HuH-7.5 (cell line): ENCODE results near the gene PRM3.

Source experiments
- DNase-seq: peaks from one replicate; pipeline ENCODE4 v3.0.0; 2011; ENCODE audit warnings: low spot score

Gene PRM3

DNA sequence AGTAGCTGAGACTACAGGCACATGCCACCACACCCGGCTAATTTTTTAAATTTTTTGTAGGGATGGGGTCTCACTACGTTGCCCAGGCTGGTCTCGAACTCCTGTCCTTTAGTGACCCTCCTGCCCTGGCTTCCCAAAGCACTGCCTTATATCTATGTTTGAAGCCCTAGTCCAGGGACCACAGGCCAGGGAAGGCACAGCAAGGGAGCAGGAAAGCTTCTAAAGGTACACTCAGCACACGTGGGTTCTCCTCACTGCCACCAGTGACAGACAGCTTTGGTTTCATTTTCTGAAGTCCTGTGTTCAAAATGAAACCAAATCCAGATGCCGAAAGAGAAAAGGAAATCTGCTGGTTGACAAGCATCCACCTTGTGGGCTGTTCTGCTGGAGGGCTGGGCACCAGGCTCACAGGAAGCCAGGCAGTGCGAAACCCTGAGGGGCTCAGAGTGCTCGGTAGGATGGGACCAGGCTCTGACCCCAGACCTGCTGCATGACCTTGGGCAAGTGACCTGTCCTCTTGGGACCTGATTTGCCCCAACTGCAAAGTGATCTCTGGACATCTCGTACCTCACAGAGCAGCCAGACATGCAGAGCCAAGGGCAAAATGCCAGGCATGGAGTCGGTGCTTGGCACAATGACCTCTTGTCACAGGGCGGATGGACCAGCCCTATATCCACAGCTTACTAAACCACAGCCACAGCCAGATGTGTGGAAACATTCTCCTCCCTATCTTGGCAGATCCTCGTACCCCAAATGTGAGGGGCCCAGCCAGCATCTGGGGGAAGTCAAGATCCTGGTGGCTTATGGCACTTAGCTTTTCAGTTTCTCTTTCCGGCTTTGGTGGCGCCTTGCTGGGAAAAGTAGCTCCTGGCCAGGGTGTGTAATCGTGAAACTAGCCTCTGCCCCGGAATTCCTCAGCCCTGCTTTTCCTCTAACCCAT lies 14.6 kb downstream of the PRM3 start:
- DNase-seq = no peak

DNA sequence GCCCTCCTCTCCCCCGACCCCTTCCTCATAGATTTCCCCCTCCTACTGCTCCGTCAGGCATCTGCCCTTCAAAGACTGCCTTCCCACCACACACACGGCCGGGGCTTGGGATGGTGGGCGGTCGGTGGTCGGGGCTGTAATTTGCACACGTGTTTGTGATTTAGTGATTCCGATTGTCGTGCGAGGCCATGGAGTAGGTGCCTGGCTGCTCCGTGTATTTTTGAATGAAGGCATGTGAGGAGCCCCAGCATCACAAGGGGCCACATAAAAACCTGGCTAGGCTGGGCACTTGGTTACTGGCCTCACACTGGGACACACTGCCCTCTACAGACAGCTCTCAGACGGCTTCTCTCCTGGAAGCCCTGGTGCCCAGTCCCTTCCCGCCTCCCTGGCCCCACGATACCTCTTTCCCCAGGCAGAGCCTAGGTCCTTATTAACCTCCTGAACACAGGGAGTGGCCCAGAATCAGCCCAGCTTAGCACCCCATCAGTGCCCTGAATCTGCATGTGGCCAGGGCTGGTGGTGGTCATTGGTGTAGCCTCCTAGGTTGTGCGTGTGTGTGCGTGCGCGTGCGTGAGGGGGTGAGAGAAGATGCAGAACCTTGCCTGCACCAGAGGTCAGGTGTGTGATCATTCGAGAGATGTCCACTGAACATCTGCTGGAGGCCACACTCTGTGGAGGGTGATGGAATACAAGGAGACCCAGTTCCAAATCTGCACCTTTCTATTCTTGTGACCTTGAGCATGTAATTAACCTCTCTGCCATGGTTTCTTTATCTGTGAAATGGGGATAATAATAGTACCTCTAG lies 16.1 kb downstream of the PRM3 start:
- DNase-seq = peak; percentile 77

DNA sequence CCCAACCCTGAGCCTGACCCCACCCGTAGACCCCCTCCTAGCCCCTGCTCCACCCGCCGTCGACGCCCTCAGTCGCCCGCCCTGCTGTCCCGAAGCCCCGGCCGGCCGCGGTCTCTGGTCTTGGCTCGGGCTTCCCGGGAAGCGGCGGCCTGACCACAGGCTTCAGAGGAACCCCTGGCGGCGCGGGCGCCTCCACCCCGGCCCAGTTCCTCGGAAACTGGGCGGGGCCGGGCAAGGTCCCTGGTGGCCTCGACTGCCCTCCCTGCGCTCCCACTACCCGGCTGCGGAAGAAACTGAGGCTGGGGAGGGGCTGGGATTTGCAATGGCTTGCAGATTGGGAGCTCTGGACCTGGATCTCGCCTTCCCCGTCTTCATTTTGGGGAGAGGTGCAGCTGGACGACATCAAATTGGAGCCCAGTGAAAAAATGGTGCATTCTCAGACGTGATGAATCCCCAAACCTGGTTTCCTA lies 16.7 kb downstream of the PRM3 start:
- peak; percentile 41 for DNase-seq

DNA sequence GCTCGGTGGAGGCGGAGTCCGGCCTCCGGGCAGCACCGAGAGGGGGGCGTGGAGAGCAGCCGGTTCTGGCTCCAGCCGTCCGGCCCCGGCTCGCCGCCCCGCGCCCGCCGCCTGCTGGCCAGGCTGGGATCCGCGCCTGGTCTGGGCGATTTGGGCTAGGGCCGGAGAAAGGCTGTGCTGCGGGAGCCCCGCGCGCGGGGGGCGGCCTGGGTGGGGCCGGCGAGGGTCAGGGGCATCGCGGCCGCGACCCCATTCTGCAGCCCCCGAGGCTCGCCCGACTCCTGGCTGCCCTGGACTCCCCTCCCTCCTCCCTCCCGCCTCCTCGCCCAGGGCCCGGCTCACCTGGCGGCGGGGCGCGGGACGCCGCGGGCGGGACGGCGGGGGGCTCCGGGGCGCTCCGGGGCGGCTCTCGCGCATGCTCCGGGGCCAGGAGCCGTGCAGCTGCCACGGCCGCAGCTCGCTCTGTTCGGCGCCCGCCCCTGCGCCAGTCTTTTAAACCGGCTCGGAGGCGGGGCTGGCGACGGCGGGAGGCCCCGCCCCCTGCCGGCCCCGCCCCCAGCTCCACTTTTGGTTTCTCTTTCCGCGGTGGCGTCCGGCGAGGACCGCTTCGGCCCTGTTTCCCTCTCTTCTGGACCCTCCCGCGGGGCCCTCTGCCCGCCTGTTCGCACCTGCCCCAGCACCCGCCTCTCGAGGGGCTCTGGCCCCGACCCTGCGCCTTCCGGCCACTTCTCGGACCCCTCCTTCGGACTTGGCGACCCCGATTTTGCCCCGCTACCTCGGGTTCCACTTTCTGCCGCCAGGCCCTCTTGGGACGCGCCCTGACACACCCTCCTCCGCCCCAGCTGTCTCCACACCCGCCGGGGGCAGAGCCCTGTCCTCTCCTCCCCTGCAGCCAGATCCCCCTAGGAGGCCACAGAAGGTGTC lies 17.4 kb downstream of the PRM3 start, which contains the start of gene SOCS1:
TSS of gene SOCS1 (minus strand) at position 468 of the 924 bp plus-strand sequence. CDS start 726 bp downstream, outside the sequence.
- peak; percentile 89 for DNase-seq

DNA sequence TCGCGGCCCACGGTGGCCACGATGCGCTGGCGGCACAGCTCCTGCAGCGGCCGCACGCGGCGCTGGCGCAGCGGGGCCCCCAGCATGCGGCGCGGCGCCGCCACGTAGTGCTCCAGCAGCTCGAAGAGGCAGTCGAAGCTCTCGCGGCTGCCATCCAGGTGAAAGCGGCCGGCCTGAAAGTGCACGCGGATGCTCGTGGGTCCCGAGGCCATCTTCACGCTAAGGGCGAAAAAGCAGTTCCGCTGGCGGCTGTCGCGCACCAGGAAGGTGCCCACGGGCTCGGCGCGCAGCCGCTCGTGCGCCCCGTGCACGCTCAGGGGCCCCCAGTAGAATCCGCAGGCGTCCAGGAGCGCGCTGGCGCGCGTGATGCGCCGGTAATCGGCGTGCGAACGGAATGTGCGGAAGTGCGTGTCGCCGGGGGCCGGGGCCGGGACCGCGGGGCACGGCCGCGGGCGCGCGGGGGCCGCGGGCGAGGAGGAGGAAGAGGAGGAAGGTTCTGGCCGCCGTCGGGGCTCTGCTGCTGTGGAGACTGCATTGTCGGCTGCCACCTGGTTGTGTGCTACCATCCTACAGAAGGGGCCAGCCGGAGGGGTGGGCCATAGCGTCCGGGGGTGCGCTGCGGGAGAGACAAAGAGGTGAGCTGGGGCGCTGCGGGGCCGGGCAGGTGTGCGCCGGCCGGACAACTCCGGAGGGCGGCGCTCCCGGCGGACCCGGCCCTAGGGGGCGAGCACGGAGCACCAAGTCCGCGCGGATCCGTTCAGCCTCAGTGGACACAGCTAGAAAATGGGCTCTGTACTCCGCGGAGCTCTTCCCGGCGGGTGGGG lies 18.3 kb downstream of the PRM3 start:
- DNase-seq = peak; percentile 35

DNA sequence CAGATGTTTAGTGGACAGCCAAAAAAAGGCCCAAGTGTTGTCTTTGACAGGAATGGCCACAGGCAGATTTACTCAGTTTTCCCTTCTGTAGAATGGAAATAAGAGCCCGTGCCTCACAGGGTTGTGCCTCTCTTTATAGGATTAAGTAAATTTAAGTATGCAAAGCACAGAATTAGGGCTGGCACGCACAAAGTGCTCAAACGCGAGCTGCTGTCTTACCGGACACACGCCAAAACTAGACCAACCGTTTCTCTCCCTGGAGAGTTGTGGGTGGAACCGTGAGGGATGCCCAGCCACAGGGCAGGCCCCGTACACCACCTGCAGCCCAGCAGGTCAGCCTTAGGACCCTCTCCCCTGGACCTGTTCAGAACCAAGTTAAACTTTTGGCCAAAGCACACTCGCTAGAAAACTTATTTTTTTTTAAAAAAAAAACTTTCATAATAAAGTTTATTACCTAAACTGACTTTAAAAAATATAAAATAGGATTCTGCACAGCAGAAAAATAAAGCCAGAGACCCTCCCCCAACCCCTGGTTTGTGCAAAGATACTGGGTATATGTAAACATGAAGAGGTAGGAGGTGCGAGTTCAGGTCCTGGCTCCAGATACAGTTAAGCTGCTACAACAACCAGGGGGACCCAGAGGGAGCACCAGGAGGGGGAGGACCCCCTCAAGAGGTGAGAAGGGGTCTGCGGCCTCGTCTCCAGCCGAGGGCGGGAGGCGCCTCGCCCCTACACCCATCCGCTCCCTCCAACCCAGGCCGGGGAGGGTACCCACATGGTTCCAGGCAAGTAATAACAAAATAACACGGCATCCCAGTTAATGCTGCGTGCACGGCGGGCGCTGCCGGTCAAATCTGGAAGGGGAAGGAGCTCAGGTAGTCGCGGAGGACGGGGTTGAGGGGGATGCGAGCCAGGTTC lies 19.2 kb downstream of the PRM3 start:
- DNase-seq = no peak

DNA sequence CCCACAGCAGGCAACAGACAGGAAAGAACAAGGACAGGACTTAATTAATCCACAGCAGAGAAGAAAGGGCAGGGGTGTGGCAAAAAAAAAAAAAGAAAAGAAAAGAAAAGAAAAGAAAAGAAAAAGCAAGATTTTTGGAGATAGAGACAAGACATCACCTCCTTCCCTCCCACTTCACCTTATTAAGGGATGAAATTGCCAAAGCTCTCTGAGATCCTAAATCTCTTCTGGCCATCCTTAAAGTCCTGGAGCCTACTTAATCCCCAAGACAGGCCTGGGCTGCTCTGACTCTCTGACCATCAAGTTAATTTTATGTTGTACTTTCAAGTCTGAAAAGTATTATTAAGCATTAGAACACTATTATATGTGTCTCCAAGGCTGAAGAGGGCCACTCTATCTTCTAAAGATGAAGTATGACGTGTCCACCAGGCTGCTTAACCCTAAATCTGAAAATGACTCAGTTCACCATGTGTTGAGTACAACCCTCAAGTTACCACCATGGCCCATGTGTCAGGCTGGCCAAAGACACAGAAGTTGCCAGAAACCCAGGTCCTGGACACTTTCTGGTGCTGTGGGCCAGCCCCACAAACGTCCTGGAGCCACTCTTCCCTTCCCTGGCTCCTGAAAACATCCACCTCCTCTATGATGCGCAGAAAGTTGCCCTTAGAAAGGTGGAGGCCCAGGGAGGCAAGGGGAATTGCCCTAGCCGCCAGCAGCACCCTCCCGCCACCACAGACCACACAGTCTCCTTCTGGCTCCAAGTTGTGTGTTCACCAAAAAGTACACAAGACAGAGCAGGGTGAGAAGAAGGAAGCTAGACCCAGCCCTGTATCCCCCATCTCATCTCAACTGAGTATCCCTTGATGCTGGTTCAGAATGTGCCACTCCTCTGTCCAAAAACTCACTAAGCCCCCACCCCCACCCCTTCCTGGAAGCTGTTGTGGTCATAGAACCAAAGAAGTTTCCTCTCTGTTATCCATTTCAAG lies 20.1 kb downstream of the PRM3 start:
- no peak for DNase-seq

DNA sequence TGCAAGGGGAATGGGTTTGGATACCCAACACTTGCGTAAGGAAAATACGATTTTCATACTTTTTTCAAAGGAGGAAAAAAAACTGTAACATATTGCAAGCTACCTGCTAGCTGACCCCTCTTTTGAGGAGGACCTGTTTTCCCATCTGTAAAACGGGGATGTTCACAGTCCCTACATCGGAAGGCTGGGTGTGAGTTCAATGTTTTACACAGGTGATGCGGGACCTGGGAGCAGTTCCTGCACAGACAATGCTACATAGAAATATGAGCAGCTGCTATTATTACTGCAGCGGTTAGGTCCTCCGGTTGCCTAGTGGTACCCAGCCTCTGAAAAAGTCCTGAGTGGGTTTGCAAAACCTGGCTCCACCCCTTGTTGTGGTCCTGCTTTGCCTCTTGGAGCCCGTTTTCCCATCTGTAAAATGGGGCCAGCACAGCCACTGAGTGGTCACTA lies 20.9 kb downstream of the PRM3 start:
- DNase-seq = no peak

DNA sequence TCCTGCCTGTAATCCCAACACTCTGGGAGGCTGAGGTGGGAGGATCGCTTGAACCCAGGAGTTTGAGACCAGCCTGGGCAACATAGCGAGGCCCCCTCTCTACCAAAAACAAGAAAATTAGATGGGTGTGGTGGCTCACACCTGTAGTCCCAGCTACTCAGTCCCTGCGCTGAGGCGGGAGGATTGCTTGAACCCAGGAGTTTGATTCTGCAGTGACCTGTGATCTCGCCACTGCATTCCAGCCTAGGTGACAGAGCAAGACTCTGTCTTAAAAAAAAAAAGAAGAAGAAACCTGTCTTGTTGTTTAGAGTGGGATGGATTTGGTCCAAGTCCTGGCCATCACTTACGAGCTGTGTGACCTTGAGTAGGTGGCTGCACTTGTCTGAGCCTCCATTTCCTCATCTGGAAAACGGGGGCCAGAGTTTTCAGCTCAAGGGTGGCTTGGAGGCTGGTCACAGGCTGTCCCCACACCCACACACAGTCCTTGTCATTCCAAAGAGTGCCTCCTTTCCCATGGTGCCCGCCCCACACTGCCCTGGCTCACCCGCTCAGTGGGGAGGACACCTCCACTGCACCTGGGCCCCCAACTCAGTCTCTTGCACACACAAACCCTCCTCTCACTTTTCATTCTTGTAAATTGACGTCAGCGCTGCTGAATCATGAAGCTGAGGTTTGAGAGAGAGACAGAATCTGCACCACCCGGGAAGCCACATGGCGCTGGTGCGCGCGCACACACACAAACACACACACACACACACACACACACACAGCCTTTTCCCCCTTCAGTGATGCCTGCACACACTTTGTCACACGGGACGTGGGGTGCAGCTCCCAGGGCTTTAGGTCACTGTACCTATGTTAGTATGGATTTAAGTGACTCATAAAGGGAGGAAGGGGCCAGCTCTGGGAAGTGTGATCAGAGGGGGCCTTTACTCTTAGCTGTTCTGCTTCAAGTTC lies 21.6 kb downstream of the PRM3 start:
- DNase-seq = no peak

DNA sequence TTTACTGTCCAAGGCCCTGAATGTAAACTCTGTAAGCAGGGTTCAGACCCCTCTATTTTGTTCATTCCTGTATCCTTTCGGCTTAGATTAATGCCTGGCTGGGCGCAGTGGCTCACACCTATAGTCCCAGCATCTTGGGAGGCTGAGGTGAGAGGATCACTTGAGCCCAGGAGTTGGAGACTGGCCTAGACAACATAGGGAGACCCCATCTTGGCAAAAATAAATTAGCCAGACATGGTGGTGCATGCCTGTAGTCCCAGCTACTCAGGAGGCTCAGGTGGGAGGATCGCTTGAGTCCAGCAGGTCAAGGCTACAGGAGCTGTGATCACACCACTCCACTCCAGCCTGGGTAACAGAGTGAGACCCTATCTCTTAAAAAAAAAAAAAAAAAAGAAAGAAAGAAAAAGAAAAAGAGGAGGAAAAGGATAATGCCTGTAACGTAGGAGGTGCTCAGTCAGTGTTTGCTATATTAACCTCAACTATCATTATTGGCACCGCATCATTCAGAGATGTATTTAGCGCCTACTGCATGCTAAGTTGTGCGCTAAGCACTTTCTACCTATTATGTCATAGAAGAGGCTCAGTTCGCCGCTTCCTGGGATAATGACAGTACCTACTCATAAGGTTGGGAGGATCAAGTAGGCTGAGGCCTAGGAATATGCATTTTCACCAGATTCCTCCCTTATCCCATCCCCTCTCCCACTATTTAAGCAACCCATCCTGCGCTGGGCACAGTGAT lies 22.5 kb downstream of the PRM3 start:
- no peak for DNase-seq

DNA sequence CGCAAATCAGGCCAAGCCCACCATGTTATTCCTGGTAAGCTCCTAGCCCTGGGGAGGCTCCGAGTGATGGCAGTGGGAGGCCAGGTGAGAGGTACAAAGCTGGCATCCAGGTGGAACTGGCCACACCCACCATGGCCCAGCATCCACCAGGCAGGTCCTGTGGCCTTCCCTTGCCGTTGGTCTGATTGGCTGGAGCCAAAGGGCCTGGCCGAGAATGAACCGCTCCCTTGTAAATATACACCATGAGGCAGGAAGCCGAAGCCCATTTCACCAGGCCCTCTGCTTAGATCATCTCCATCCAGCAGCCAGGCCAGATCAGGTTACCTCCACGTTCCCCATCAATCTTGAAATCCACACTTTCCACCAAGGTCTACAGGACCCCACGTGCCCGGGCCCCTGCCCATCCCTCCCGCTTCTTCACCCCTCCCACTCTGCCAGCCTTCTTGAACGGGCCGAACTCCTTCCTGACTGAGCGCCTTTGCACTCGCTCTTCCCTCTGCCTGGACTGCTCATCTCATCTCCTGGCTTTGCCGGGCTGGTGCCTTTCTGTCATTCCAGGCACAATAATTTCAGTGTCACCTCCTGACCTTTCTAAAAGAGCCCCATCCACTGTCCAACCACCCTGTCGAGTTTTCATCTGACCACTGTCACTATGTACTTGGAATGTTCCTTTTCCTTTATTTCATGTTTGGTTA lies 23.2 kb downstream of the PRM3 start:
- no peak for DNase-seq

DNA sequence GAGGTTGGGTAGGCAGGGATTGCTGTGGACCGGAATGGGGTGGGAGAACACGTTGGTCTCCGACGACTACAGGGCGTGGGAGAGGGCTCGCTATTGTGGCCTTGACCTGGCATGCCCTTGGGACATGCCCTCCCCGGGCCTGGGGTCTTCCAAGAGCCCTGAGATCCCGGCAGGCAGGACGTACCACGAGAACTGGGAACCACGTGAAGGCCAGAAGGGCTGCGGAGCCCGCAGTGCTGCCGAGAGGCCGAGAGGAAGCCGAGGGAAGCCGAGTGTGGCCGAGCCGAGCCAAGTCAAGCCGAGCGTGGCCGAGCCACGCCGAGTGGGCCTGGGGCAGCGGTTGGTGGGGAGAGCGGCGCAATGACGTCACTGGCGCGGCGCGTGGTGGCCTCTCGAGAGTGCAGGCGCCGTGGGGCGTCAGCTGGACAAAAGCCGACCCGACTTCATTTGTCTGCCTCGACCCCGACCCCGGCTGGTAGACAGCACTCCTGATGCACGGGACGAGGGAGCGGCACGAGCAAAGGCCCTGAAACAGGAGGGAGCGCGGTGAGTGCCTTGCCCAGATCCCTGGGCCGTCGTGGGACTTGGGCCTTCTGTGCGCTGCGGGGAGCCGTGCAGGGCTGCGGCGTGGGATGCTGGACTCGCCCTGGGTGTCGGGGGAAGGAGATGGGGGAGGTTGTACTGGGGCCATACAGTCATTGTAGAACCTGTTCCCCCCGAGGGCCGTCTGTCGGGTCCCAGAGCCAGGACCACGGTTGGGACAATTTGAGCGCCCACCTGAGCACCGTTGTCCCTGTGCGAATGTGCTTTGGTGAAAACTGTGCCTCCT lies 24.0 kb downstream of the PRM3 start:
- DNase-seq = no peak

DNA sequence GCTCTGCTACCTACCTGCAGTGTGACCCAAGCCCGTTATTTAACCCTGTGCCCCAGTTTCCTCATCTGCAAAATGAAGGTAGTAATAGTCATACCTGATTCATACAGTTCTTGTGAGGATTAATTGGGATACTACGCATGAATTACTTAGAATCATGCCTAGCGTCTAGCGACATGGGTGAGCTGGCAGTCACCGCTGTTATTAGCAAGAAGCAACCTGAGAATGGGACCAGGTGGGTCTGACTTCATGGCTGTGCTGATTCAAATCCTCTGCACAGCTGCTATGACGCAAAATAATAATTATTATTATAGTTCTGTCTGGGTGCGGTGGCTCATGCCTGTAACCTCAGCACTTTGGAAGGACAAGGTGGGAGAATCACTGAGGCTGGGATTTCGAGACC lies 25.3 kb downstream of the PRM3 start:
- DNase-seq = no peak

DNA sequence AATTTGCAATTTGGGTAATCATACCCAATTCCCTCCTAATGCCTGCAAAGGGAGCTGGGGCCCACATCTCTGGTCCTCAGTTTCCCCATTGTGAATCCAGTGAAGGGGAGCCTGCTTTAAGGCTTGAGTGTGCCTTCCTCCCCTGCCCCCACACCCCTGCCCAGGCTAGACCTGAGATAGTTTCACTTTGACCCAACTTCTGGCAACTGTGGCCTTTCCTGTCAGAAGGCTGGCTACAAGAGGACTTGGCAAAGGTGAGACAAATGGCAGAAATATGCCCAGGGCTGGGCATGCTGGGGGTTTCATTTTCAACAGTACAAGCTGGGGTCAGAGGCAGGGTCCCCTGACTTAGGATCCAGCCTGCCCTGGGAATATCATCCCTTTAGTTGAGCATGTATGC lies 27.4 kb downstream of the PRM3 start:
- no peak for DNase-seq

DNA sequence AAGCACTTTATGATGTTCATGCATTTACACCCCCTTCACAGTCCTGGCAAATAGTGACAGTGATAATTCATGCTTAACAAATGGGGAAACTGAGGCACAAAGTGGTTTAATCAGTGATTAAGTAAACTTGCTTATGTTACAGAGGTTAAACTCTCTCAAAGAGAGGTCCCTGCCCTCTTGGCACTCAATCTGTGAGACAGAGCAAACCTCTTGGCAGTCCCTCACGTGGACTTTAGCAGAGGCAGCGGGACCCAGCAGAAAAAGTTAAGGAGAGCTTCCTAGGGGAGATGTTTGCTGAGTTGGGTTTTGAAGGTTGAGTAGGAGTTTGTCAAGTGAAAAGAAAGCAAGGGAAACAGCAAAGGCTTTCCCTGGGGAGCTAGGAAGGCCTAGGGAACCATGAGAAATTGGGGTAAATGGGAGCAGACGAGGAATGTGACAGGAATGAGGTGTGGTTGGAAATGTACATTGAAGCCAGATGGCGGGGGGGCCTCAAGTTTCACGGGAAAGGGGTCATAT lies 28.1 kb downstream of the PRM3 start:
- DNase-seq = no peak
